ENCODE results near the gene FOXN4.

The FOXN4 gene

DNA sequence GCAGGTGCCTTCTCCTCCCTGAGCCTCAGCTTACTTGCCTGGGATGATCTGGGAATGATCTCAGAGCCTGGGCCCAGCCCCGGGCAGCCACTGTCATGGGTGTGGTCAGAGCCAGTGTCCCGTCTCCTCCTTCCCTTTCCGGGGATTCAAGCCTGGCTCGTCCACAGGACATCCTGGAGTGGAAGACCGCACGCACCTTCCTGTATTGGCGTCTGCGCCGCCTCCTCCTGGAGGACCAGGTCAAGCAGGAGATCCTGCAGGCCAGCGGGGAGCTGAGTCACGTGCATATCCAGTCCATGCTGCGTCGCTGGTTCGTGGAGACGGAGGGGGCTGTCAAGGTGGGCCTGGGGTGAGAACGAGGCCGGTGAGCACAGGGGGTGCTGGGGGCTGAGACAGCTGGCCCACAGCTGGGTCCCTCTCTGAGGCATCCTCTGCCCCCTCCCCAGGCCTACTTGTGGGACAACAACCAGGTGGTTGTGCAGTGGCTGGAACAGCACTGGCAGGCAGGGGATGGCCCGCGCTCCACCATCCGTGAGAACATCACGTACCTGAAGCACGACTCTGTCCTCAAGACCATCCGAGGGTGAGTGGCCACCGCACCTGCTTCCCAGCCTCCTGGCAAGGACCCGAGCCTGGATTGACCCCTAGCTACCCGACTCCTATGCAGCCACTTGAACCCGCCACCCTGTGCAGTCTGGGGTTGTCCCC, 44.0 kb downstream of the FOXN4 start:
- DNase-seq = no peak
- in situ Hi-C loops (cut with MboI; ENCODE audit: low pct_unique_long_range_greater_than_20kb, low sequenced_read_pairs) = no loop called here

GRCh38 chr12:109264095-109264942, 44.8 kb downstream of the FOXN4 start:
- DNase-seq = peak; percentile 71
- in situ Hi-C loops (cut with MboI; ENCODE audit: low pct_unique_long_range_greater_than_20kb, low sequenced_read_pairs) = no loop called here

- in situ Hi-C loops (cut with MboI; ENCODE audit: low pct_unique_long_range_greater_than_20kb, low sequenced_read_pairs) = no loop called here
- DNase-seq = no peak
These were observed 45.6 kb downstream of the FOXN4 start for GRCh38 chr12:109263439-109263838.

DNA sequence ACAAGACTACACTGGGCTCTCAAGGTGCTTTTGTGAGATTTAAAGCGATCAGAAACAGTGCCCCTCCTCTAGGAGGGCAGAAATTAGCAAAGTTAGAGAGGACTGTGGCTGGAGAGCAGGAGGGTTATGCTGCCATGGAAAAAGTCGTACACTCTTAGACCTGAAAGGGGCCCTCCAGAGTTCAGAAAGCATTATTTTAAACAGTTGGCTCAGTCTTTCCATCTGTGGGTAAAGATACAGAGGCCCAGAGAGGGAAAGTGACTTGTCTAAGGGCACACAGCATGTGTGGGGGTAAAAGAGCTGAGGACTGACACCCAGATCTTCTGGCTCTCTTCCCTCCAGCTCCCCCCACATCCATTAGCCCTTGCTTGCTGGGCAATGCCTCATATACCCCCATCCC, 47.1 kb downstream of the FOXN4 start:
- in situ Hi-C loops (cut with MboI; ENCODE audit: low pct_unique_long_range_greater_than_20kb, low sequenced_read_pairs) = no loop called here
- no peak for DNase-seq

- DNase-seq = no peak
- in situ Hi-C loops (cut with MboI; ENCODE audit: low pct_unique_long_range_greater_than_20kb, low sequenced_read_pairs) = no loop called here
These were observed 48.0 kb downstream of the FOXN4 start for GRCh38 chr12:109261087-109261486.

- DNase-seq = no peak
- in situ Hi-C loops (cut with MboI; ENCODE audit: low pct_unique_long_range_greater_than_20kb, low sequenced_read_pairs) = no loop called here
These were observed 49.6 kb downstream of the FOXN4 start for GRCh38 chr12:109259545-109259895.

DNA sequence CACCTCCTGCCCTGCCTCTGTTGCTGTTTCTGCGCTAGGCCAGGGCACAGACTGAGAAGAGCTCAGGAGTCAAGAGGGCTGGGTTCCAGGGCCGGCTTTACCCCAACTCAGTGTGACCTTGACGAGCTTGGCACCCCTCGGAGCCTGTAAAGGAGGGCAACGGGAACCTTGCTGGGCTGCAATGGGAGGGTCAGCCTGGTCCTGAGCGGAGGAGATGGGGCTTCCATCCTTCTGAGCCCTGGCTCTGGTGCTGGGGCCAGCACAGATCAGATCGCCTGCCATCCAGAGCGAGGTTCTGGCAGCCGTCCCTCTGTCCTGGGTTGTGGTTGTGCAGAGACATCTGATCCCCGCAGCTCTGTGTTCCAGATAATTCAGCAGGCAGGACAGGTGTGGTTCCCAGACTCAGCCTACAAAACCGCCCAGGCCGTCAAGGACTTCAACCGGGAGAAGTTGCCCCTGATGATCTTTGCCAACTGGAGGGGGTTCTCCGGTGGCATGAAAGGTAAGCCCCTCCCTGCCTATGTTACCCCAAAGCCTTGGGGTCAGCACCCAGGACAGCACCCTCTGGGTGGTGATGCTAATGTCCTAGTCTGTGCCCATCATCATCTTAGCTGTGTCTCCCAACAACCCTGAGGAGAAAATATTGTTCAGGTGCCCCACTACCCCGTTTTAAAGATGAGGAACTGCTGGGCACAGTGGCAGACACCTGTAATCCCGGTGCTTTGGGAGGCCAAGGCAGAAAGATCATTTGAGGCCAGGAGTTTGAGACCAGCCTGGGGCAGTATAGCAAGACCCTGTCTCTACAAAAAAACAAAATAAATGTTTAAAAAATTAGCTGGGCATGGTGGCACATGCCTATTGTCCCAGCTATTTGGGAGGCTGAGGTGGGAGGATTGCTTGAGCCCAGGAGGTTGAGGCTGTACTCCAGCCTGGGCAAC, 50.2 kb downstream of the FOXN4 start:
- DNase-seq = no peak
- in situ Hi-C loops (cut with MboI; ENCODE audit: low pct_unique_long_range_greater_than_20kb, low sequenced_read_pairs) = no loop called here

GRCh38 chr12:109258201-109258600, 50.9 kb downstream of the FOXN4 start:
- in situ Hi-C loops (cut with MboI; ENCODE audit: low pct_unique_long_range_greater_than_20kb, low sequenced_read_pairs) = no loop called here

GRCh38 chr12:109256011-109256410, 53.1 kb downstream of the FOXN4 start:
- in situ Hi-C loops (cut with MboI; ENCODE audit: low pct_unique_long_range_greater_than_20kb, low sequenced_read_pairs) = no loop called here
- no peak for DNase-seq

More at GRCh38 chr12:109258201-109258600, 50.9 kb downstream of the FOXN4 start:
- DNase-seq = no peak

- no peak for DNase-seq
- in situ Hi-C loops (cut with MboI; ENCODE audit: low pct_unique_long_range_greater_than_20kb, low sequenced_read_pairs) = no loop called here
These were observed 53.7 kb downstream of the FOXN4 start for GRCh38 chr12:109255377-109255776.

- no peak for DNase-seq
- in situ Hi-C loops (cut with MboI; ENCODE audit: low pct_unique_long_range_greater_than_20kb, low sequenced_read_pairs) = no loop called here
These were observed 55.1 kb downstream of the FOXN4 start for GRCh38 chr12:109253913-109254544.

DNA sequence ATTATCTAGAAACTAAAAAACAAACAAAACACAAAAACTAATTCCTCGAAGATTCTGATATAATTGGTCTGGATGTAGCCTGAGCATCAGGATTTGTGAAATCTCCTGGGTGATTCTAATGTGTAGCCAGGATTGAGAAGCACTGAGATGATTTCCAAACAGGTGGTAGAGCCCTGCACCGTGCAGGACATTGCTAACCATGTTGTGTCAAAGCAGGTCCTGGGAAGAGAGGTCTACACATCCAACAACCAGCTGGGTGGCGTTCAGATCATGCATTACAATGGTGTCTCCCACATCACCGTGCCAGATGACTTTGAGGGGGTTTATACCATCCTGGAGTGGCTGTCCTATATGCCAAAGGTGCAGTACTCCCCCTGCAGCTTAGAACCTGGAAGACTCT, 56.3 kb downstream of the FOXN4 start:
- in situ Hi-C loops (cut with MboI; ENCODE audit: low pct_unique_long_range_greater_than_20kb, low sequenced_read_pairs) = no loop called here

GRCh38 chr12:109250523-109250922, 58.6 kb downstream of the FOXN4 start:
- DNase-seq = no peak
- in situ Hi-C loops (cut with MboI; ENCODE audit: low pct_unique_long_range_greater_than_20kb, low sequenced_read_pairs) = no loop called here

More for the DNA sequence above, 56.3 kb downstream of the FOXN4 start:
- no peak for DNase-seq

DNA sequence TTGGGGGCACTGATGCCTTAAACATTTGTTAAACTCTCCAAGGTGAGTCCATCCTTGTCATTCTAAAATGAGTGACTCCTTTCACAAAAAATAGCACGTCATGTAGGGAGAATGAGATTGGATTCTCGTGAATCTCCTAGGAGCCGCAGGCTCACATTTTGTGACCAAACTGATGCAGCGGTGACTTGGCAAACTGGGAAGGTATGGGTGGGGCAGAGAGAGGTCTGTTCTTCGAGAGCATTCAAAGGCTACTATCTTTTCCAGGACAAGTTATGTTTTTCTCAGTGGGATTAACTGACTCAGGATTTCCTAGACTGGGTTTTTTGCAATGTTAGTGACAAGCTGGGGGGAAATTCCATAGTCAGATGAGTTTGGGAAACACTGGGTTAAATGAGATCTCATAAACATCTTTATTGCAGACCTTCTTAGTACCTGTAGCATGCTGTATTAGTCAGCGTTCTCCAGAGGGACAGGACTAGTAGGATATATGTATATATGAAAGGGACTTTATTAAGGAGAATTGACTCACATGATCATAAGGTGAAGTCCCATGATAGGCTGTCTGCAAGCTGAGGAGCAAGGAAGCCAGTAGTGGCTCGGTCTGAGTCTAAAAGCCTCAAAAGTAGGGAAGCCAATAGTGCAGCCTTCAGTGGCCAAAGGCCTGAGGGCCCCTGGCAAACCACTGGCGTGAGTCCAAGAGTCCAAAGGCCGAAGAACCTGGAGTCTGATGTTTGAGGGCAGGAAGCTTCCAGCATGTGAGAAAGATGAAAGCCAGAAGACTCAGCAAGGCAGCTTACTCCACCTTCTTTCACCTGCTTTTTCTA, 61.0 kb downstream of the FOXN4 start:
- in situ Hi-C loops (cut with MboI; ENCODE audit: low pct_unique_long_range_greater_than_20kb, low sequenced_read_pairs) = no loop called here
- no peak for DNase-seq

DNA sequence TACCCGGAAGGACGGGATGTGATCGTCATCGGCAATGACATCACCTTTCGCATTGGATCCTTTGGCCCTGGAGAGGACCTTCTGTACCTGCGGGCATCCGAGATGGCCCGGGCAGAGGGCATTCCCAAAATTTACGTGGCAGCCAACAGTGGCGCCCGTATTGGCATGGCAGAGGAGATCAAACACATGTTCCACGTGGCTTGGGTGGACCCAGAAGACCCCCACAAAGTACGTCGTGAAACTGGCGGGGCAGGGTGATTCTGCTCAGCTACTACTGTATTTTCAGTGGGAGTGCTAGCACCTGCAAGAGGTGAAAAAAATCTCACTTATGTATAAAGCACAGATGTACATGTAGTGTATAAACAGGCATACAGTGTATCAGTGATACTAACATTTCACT, 62.9 kb downstream of the FOXN4 start:
- DNase-seq = no peak
- in situ Hi-C loops (cut with MboI; ENCODE audit: low pct_unique_long_range_greater_than_20kb, low sequenced_read_pairs) = no loop called here

DNA sequence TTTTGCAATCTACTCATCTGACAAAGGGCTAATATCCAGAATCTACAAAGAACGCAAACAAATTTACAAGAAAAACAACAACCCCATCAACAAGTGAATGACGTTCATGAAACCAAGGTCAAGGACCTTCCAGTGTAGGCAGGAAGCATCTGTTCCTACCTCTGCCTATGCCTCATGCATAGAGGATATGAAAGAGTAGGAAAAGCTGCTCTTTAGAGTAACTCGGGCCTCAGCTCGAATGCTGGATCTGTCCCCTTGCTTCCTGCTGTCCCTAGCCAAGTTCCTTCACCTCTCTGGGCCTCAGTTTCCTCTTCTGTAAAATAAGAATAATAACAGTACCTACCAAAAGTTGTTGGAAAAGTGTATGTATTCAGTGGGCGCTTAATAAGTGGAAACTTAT, 65.0 kb downstream of the FOXN4 start:
- no peak for DNase-seq
- in situ Hi-C loops (cut with MboI; ENCODE audit: low pct_unique_long_range_greater_than_20kb, low sequenced_read_pairs) = no loop called here

- no peak for DNase-seq
- in situ Hi-C loops (cut with MboI; ENCODE audit: low pct_unique_long_range_greater_than_20kb, low sequenced_read_pairs) = no loop called here
These were observed 67.1 kb downstream of the FOXN4 start for GRCh38 chr12:109241936-109242335.

DNA sequence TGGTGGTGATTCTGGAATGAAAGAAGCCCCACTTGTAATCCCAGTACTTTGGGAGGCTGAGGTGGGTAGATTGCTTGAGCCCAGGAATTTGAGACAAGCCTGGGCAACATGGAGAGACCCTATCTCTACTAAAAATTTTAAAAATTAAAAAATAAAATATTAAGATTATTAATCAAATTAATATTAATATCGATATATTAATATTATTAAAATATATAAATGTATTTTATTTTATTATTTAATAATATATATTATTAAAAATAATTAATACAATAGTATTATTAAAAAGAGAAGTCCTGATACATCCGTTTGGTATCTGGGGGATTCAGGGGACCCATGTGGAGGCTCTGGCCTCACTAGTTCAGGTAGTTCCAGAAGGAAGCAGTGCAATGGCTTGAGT, 68.7 kb downstream of the FOXN4 start:
- in situ Hi-C loops (cut with MboI; ENCODE audit: low pct_unique_long_range_greater_than_20kb, low sequenced_read_pairs) = no loop called here
- DNase-seq = no peak

All from KBM-7 (cell line).